NK-92 (cell line): Measurements from ENCODE around the gene CTTN.
"Not testable (repeated sequence)": the region's sequence is repeated elsewhere in the genome, so short reads cannot be mapped to it uniquely, and the experiment has no call there.

Experiments
- DNase-seq: peaks from one replicate; lab custom pipeline; 2025; ENCODE audit not compliant: unreplicated experiment; lab: John Stamatoyannopoulos, UW

The CTTN gene

DNA sequence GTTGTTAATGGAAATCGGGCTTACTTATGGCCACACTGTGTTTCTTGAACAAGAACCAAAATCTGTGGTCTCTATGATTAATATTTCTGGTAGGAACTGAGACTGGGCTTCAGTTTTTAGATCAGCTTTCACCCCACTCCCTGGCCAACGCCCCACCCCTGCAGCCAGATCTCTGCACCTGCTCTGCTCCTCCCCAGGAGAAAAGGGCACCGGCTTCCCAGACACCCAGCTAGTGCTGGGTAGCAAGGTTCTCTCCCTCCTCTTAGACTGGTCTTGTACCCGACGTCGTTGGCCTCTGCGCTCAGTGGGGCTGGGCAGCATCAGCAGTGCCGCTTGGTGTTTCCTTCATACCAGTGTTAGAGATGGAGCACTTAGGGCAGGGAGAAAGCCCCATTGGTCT is 17.0 kb upstream of the CTTN start:
- DNase-seq: no peak

DNA sequence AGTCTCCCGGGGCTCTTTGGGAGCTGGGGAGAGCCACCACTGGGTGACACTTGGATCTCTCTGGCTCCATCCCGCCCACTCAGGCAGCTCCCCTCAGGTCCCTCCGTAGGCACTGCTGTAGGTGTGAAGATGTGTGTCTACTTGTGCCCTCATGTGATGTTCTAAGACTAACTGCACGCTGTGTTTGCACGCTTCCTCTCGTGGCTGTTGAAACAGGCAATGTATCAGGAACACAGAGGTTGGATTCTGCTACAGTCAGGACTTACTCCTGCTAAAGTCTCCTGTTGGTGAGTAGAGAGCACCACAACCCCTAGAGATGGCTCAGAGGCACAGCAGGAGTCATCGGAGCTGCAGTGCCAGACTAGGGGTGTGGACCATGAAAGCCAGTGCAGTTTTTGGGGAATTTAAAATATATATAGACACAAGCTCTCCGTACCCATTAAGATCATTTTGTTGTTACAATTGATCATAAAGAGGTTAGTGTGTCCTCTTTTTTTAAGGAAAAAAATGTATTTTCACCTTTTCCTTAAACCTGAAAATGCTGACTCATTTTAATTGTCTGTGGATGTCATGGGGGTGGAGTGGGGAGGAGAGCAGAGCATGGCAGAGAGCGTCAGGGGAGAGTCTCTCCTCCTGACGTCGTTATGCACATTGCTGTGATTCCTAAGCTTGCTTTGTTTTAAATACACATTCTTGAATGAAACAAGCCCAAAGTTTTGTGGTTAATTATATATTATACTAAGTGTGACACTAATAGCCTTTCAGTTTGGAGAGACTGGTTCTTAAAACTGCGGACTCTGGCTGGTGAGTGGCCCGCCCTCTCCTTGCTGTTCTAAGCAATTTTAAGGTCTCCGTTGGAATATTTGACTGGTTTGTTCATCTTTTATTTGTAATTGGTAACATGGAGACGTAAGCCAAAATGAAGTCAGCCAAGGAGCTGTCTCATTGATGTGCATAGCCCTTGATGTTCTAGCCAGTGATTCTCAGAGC is 16.2 kb upstream of the CTTN start:
- DNase-seq: no peak

DNA sequence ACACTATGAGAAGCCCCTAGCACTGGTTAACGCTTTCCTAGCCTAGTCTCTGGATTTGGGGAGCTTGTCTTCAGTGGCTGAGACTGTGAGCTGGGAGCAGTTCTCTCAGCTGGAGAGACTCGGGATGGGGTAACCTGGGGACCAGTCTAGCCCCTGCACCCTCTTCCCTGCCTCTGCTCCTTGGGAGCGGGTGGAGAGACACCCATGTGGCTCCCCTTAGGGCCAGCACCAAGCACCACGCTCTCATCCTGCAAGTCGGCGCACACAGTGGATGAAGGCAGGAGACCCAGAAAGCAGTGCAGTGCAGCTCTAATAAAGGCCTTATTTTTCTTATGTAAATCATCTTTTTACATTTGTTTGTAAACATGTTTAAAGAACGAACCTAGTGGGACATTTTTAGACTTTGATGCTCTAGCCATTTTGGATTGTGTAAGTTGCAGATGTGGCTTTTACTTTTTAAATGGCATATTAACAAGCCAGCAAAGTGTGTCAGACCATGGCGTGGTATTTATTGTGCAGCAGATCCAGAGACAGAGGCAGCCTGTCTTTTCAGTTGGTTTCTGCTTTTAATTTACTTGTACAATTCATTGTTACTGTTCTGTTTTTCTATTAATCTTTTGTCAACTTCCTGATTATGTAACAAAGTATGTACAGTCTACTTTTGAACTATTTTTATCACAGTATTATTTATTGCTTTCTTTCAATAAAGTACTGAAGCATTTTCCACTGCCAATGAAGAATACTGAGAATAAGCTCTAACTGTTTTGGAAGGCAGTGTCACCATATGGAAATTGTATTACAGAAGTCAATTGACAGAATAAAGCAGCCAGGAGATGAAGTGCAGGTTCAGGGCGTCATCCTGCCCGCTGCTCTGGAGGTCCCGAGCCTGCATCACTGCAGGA is 14.4 kb upstream of the CTTN start:
- DNase-seq: no peak

DNA sequence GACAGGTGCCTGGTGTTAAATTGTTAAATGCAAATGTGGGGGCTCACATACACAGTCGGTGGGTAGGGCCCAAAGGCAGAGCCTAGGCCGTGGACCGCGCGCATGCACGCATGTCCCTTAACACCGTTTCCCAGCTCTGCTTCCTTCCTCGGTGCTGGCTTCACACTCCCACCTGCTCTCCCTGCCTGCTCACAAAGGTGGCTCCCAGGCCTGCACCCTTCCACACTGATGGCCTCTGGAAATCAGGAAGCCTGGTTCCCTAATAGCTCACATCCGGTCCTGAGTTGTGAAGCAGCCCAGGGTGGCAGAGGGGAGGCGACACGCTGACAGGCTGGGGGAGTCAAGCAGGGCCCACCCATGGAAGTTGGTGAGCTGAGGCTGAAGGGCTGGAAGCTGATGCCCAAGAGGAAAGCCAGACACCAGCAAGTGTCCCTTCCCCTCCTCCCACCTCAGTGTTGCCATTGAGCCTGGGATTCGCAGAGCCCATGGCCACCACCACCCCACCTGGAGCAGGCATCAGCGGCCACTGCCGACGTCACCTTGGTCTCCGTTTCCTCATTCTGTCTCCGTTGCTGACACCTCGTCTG is 13.7 kb upstream of the CTTN start:
- DNase-seq: no peak

DNA sequence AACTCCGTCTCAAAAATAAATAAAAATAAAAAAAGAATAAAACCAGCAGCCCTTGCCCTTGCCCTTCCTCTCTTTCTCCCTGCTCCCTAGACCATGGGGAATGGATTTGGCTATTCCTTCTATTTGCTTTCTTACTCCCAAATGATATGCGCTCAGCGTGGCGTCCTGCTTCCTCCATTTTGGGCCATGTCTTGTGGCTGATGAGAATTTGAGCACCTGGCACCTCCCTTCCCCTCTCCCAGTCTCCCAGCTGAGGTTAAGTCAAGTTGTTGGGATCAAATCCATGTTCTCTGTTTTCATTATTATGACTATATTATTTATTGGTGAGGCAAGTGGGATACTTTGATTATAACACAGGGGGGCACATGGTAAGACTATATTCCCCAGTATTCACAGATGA is 10.8 kb upstream of the CTTN start:
- no peak for DNase-seq

DNA sequence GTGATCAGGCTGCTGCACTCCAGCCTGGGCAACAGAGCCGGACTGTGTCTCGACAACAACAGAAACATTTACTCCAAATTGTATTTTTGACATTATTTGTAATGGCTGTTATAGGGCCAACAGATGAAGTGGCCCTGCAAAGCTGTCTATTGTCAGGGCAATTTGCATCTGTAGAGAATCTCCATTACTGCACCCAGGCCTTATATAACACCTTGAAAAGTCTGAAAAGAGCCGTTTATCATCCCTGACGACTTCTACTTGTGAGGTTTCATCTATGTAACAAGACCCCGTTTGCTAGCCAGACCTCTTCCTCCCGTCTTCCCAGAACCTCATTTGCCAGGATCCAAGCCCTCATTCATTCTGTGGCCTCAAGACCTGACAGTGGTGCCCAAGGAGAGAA is 9.1 kb upstream of the CTTN start:
- DNase-seq: no peak

DNA sequence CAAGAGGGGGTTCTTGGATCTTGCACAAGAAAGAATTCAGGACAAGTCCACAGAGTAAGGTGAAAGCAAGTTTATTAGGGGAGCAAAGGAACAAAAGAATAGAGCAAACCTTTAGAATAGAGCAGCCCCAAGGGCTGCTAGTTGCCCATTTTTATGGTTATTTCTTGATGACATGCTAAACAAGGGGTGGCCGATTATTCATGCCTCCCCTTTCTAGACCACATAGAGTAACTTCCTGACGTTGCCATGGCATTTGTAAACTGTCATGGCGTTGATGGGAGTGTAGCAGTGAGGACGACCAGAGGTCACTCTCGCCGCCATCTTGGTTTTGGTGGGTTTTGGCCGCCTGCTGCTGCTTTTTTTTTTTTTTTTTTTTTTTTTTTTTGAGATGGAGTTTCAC is 7.4 kb upstream of the CTTN start:
- DNase-seq: not testable (repeated sequence)

DNA sequence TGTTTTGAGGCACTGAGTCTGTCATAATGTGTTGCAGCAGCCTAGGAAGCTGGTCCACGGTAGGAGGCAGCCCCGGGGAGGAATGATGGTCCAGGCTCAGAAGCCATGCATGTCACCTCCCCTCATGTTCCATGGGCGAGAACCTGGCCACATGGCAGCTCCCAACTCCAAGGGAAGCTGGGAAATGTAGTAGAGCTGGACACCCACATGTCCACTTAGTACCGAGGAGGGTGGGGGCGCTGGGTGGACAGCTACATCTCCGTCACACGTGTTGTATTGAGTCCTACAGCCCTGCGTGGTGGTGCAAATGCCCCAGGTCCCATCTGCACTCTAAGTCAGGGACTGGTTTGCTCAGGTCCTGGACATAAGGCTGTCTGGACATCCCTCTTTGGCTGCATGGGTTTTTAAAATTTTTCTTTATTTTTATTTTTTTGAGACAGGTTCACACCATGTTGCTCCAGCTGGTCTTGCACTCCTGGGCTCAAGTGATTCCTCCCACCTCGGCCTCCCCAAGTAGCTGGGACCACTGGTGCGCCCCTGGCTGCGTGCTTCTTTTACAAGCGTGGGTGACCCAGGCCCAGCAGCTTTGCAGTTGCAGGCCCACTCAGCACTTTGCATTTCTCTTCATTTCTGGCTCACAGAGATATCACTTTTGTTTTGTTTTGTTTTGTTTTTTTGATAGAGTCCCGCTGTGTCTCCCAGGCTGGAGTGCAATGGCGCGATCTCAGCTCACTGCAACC is 3.9 kb upstream of the CTTN start:
- no peak for DNase-seq

DNA sequence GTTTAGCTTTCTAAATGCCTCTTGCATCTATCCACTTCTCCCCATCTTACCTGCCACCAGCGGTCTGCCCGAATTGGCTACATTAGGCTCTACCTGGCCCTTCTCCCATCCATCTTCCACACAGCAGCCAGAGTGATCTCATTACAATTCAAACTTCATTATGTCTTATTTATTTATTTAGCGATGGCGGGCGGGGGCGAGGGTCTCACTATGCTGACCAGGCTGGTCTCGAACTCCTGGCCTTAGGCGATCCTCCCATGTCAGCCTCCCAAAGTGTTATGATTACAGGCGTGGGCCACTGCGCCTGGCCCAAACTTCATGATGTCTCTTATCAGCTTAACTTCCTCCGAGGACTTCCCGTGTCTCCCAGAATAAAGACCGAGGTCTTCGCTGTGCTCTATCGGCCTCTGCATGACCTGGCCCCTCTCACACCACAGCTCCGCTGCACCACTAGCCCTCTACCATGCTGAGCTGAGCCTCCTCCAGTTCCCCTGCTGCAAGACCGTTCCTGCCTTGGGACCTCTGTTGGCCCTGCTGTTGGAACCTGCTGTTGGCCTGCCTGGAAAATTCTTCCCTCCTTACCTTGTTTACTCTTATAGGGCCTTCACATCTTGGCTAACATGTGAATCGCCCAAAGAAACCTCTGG is 870 bp upstream of the CTTN start:
- DNase-seq: no peak

DNA sequence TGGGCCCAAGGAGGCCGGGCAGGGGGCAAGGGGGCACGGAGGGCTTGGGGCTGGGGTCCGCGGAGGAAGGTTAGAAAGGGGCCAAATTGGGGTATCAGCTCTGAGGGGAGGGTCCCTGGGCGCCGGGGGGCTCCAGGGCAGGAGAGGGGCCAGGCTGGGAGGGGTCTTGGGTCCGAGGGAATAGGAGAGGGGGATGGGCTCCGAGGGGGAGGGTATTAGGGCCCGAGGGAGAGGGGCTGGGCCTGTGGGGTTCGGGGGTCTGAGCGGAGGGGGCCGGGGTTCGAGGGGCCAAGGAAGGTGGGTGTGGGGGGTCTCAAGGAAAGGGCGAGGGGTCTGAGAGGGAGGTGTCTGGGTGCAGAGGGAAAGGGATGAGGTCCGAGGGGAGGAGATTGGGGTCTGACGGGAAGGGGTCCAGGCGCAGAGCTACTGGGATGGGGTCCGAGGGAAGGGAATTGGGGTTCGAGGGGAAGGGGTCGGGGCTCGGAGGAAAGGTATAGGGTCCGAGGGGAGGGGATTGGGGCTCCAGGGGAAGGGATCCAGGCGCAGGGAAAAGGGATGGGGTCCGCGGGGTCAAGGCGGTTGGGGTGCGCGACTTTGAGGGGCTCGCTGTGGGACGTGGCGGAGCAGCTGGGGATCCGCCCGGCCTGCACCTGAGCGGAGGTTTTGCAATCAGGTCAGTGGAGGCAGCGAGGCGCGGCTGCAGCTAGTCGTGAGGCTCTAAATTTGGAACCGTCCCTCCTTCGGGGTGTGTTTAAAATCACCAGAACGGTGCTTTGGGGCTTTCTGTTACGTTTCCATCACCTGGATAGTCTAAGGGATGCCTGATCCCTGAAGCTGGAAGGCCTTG is 728 bp downstream of the CTTN start:
- DNase-seq: no peak

DNA sequence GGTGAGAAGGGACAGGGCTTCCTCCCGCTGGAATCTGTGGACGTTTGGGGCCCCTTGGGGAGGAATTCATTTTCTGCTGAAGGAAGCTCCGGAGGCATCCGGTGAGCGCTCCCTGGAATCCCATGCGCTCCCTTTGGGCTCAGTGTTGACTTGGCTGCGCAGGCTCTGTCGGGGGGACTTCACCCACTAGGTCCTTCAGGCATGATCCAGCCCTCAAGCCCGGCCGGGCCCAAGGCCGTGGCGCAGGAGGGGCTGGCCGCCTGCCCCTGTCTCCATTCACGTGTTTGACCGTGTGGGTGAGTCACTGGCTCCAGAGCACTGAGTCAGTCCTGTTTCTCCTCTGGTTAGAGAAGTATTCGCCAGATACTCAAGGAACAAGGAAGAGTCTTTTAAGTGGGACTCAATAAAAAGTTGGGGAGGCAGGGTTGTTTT is 1.4 kb downstream of the CTTN start:
- DNase-seq: no peak

DNA sequence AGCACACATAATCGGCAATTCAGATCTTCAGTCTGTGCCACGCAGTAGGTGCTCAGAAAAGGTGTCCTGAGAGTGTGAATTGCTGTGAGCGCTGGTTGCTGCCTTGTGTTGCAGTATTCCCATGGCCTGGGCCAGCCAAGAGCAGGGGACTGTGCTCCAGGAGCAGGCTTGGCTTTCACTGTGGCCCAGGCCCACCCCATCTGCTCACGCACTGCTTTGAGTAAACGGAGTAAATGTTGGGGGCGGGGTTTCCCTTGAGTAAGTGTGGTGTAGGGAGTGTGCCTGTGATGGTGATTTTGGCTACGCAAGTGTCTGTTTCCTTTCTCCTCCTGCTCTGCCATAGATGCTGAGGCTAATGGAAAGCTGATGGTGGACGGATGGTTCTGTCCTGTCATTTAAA is 2.3 kb downstream of the CTTN start:
- no peak for DNase-seq

DNA sequence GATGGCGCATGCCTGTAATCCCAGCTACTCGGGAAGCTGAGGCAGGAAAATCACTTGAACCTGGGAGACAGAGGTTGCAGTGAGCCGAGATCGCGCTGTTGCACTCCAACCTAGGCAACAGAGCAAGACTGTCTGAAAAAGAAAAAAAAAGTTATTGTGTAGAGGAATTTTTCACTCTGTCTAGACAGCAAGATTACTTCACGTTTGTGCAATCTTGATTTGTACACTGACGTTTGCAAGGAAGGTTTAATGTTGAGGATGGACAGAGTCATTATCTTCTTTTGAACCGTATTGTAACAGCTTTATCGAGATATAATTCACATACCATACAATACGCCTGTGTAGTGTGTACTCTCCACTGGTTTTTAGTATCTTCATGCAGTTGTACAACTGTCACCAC is 3.7 kb downstream of the CTTN start:
- DNase-seq: no peak

DNA sequence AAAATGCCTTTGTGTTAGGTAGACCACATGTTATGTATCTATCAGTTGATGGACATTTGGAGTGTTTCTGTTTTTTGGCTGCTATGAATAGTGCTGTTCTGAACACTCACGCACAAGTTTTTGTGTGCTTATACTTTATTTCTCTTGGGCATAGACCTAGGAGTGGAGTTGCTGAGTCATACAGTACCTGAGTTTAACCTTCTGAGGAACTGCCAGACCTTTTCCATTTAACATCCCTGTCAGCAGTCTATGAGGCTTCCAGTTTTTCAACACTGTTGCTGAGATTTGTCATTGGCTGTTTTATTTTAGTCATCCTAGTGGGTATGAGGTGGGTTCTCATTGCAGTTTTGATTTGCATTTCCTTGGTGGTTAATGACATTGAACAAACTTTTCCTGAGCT is 4.4 kb downstream of the CTTN start:
- DNase-seq: no peak

DNA sequence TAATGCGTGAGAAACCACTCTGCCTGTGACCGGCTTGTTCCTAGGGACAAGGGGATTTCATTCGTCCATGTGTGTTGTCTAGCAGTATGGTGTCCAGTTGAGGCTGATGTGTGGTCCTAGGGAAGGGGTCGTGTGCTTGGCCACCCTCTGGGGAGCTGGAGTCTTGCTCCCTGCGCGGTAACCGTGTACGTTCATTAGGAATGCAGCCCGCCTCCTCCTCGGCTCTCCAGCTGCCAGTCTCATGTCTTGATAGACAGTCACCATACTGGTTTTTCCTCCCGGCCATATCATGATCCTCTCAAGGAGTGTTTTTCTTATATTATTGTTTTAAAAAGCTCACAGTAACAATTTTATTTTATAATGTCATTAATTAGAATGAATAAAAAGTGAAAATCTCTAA is 5.9 kb downstream of the CTTN start:
- no peak for DNase-seq

DNA sequence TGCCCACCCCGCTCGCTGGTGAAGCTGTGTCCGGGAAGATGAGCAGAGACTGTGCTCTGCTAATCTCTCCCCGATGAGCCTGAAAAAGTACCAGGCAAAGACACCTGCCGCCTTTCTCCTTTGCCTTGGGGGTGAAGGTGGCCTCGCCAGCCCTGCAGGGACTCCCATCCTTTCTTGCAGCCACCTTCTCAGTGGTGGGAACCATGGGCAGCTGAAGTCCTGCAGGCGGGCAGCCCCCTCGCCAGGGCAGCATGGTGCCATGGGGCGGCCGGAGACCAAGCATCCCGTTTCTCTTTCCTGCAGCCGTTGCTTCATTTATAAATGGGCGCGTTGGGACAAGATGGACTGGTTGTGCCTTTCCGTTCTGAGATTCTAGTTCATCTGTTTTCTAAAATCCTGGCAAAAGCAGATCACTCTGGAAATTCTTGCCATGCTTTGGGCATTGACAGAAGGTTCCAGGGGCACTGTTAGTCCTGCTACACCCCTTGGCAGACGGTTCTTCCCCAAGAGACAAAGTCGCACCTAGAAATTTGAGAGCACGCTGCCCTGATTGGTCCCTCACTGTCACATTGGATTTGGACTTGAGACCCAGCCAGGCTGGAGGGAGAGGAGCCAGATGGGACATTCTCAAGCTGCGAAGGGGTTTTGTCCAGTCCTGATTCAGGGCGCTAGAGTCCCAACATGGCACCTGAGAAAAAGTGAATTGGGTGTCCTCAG is 7.5 kb downstream of the CTTN start:
- DNase-seq: no peak

DNA sequence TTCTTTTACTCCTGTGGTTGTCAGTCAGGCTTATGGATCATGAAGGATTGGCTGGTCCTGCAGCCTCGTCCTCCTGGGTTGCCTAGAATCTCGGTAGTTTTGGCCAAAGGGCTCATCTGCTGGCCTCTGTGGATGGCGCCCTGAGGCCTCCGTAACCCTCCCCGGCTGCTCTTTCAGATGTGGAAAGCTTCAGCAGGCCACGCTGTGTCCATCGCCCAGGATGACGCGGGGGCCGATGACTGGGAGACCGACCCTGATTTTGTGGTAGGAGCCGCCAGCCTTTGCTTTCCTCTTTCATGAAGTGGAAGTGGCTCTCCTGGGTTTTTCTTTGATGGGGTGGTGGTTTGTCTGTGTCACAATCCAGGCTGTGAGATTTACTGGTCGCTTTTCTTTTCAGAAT is 8.8 kb downstream of the CTTN start:
- DNase-seq: no peak

DNA sequence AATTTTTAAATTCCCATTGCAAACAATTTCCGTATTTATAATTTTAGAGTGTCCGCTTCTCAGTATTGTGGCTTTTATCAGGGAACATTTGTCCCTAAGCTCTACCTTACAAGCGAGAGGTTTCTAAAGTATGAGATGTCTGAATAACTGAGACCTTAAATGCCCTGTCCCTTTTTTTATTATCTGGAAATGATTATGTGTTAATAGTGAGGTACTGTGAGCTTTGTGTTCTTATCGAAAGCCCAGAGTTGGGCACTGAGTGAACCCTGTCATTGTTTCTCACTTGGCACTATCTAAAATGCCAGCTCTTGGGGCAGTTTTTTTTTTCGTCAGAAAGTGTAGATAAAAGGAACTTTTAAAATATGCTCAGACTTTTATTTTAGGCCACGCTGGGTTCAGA is 9.5 kb downstream of the CTTN start:
- DNase-seq: no peak

DNA sequence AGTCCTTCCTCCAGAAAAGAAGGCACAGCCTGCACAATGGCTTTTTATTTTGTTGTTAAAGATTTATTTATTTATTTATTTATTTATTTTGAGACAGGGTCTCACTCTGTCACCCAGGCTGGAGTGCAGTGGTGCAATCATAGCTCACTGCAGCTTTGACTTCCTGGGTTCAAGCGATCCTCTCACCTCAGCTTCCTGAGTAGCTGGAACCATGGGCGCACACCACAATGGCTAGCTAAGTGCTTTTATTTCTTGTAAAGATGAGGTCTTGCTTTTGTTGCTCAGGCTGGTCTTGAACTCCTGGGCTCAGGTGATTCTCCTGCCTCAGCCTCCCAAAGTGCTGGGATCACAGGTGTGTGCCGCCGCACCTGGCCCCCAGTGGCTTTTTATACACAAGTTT is 10.0 kb downstream of the CTTN start:
- DNase-seq: not testable (repeated sequence)
